HEK293T (cell line): Measurements from ENCODE around the gene KCNC1.

ENCODE experiments used
- ARNT ChIP-seq: fragments of 450-650 bp; IDR thresholded peaks from 2 replicates; pipeline ENCODE4 v1.6.1; 2017; ENCODE audit warnings: mild to moderate bottlenecking
- SP1 ChIP-seq: fragments of 450-650 bp; IDR thresholded peaks from 2 replicates; pipeline ENCODE4 v1.6.1; 2017

DNA sequence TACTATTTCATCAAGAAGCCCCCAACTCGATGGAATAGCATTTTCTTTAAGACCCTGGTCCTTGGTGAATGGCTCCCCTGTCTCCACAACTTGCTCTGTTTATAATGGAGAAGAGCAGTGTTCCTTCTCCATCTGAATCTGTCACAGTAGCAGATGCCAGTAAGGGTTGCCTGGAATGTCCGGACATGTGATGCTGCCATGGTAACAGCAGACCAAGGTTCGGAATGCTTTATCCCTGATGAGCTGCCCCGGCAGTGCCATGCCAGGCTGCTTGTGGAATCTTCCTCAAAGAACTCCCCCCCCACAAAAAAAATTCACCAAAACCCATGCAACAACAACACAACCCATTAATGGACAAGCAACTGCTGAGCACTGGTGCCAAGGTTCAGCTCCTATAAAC is 72.5 kb downstream of the KCNC1 start:
- TF ChIP-seq ARNT, result no peak
- no peak for TF ChIP-seq SP1
